ENCODE measurements around the gene ANKFY1. TPM values are rescaled to one million over a fixed set of nuclear protein-coding genes. Genes with fewer than 3 reads are reported as not detected.

Gene ANKFY1
- total RNA-seq, 1 experiment from 2014 or later: 38.6 TPM

- ChIA-PET POLR2A (interaction anchor here (0.9 kb wide), 1 partner anchor 10 kb away, joined by 3 read pairs; no protein-coding TSS in a partner anchor), CTCF (interaction anchor here (0.5 to 0.7 kb wide), 2 partner anchors 271 to 381 kb away, joined by 4 read pairs; no protein-coding TSS in a partner anchor)
- no peaks in the 10 kb centered on the region for H3K4me1 ChIP-seq (ENCODE audit: control insufficient read depth, insufficient read depth, low read length)
- no peaks in the 10 kb centered on the region for H3K27me3 ChIP-seq (ENCODE audit: control insufficient read depth, insufficient read depth, low read length)
- intact Hi-C loops (cut with micrococcal nuclease; ENCODE audit: unreplicated experiment): no loop called here
- no peak for TF ChIP-seq CTCF (IDR thresholded peaks at IDR 0.05)
- no peak for TF ChIP-seq POLR2AphosphoS5 (IDR thresholded peaks at IDR 0.05; ENCODE audit: low read depth, low read length)
- no peak for TF ChIP-seq TCF7L2 (IDR thresholded peaks at IDR 0.05; ENCODE audit: low read depth, low read length)
- TF ChIP-seq SIN3A (IDR thresholded peaks at IDR 0.05; ENCODE audit: borderline replicate concordance, insufficient read depth, low read depth, low read length): no peak
- no peak for TF ChIP-seq REST (IDR thresholded peaks at IDR 0.05; ENCODE audit: insufficient read depth in 1 of 2, low read depth in 2 of 2, low read length in 1 of 2)
- H3K4me3 ChIP-seq (ENCODE audit: low read depth in 2 of 2, low read length in 2 of 2): no peak overlapping the region
- H3K9me3 ChIP-seq (ENCODE audit: control insufficient read depth, insufficient read depth, low read depth, low read length): no peaks in the 10 kb centered on the region
- in situ Hi-C loops (cut with HindIII; ENCODE audit: low pct_unique_long_range_greater_than_20kb, low sequenced_read_pairs): no loop called here
- no peak overlapping the region for H3K27ac ChIP-seq (ENCODE audit: low read length)
- ATAC-seq (no peak), DNase-seq (ENCODE audit: low read depth, low spot score) (no peak)
- no TSS peak for BruUV-seq (replicated peaks)
- H3K36me3 ChIP-seq (ENCODE audit: control insufficient read depth, insufficient read depth, low read length): no peaks in the 10 kb centered on the region
Observed at GRCh38 chr17:4205917-4206316, 57.9 kb downstream of the ANKFY1 start.

GRCh38 chr17:4204710-4205173 lies 59.0 kb downstream of the ANKFY1 start:
- BruUV-seq (replicated peaks): no TSS peak
- Histone ChIP-seq H3K9me3 (ENCODE audit: control insufficient read depth, insufficient read depth, low read depth, low read length) (no peaks in the 10 kb centered on the region), H3K36me3 (ENCODE audit: control insufficient read depth, insufficient read depth, low read length) (no peaks in the 10 kb centered on the region), H3K27ac (ENCODE audit: low read length) (no peak overlapping the region), H3K4me1 (ENCODE audit: control insufficient read depth, insufficient read depth, low read length) (no peaks in the 10 kb centered on the region), H3K4me3 (ENCODE audit: low read depth in 2 of 2, low read length in 2 of 2) (no peak overlapping the region), H3K27me3 (ENCODE audit: control insufficient read depth, insufficient read depth, low read length) (no peaks in the 10 kb centered on the region)
- ChIA-PET CTCF (no interaction called here), POLR2A (no interaction called here)
- TF ChIP-seq CTCF (IDR thresholded peaks at IDR 0.05) (no peak), POLR2AphosphoS5 (IDR thresholded peaks at IDR 0.05; ENCODE audit: low read depth, low read length) (no peak), REST (IDR thresholded peaks at IDR 0.05; ENCODE audit: insufficient read depth in 1 of 2, low read depth in 2 of 2, low read length in 1 of 2) (no peak), SIN3A (IDR thresholded peaks at IDR 0.05; ENCODE audit: borderline replicate concordance, insufficient read depth, low read depth, low read length) (no peak), TCF7L2 (IDR thresholded peaks at IDR 0.05; ENCODE audit: low read depth, low read length) (no peak)
- in situ Hi-C loops (cut with HindIII; ENCODE audit: low pct_unique_long_range_greater_than_20kb, low sequenced_read_pairs) (no loop called here), intact Hi-C loops (cut with micrococcal nuclease; ENCODE audit: unreplicated experiment) (loop anchor here (5.0 kb wide), 1 partner anchor 208 kb away; no protein-coding TSS in a partner anchor)
- ATAC-seq (no peak), DNase-seq (ENCODE audit: low read depth, low spot score) (no peak)

Measured in Panc1 (cell line).